GM23338 (cell line): Measurements from ENCODE around the gene BRF1. TPM values are rescaled to one million over a fixed set of nuclear protein-coding genes. Genes with fewer than 3 reads are reported as not detected.
"Not testable (repeated sequence)": the region's sequence is repeated elsewhere in the genome, so short reads cannot be mapped to it uniquely, and the experiment has no call there.

Experiments used
- ATAC-seq: fragments of 200-7000 bp; cut with Tn5 transposase; 3 replicates; pipeline ENCODE4 v1.9.1; 2020
- DNase-seq: peaks from one replicate; pipeline ENCODE4 v3.0.0-alpha.2; 2015; ENCODE audit warnings: low spot score
- H2AFZ ChIP-seq: fragments of 200-600 bp; sonication (generic); 2 replicates; pipeline ENCODE4 v1.8.0; 2016; ENCODE audit warnings: antibody characterized with exemption, mild to moderate bottlenecking, moderate library complexity
- H3F3A ChIP-seq: fragments of 200-600 bp; sonication (generic); replicated peaks from 2 replicates; pipeline ENCODE4 v1.8.0; 2017; ENCODE audit warnings: antibody characterized with exemption, mixed run types, low read depth
- H3K27ac ChIP-seq: fragments of 200-600 bp; sonication (generic); 2 replicates; pipeline ENCODE4 v1.6.1; 2016; ENCODE audit warnings: low read depth
- H3K27me3 ChIP-seq: fragments of 200-600 bp; sonication (generic); 2 replicates; pipeline ENCODE4 v1.8.0; 2016; ENCODE audit warnings: mild to moderate bottlenecking, mixed run types, moderate library complexity; ENCODE audit not compliant: insufficient read depth
- H3K36me3 ChIP-seq: fragments of 200-600 bp; sonication (generic); 2 replicates; pipeline ENCODE4 v1.8.0; 2016; ENCODE audit warnings: mild to moderate bottlenecking; ENCODE audit not compliant: insufficient read depth
- H3K4me1 ChIP-seq: fragments of 200-600 bp; sonication (generic); 2 replicates; pipeline ENCODE4 v1.8.0; 2016; ENCODE audit warnings: mild to moderate bottlenecking, moderate library complexity; ENCODE audit not compliant: insufficient read depth
- H3K4me2 ChIP-seq: fragments of 200-600 bp; sonication (generic); 2 replicates; pipeline ENCODE4 v1.7.1; 2017; ENCODE audit warnings: mixed run types
- H3K4me3 ChIP-seq: fragments of 200-600 bp; sonication (generic); 2 replicates; pipeline ENCODE4 v1.6.1; 2016; ENCODE audit warnings: mixed run types
- H3K79me2 ChIP-seq: fragments of 200-600 bp; sonication (generic); replicated peaks from 2 replicates; pipeline ENCODE4 v1.8.0; 2017; ENCODE audit warnings: mild to moderate bottlenecking; ENCODE audit not compliant: insufficient read depth
- H3K9me2 ChIP-seq: fragments of 200-600 bp; sonication (generic); 2 replicates; pipeline ENCODE4 v1.8.0; 2017; ENCODE audit not compliant: insufficient read depth
- H4K20me1 ChIP-seq: fragments of 200-600 bp; sonication (generic); replicated peaks from 2 replicates; pipeline ENCODE4 v1.8.0; 2017; ENCODE audit warnings: mild to moderate bottlenecking; ENCODE audit not compliant: insufficient read depth
- H3K27ac Mint-ChIP-seq: 2 replicates; pipeline ENCODE4 v1.8.0; 2020; ENCODE audit warnings: inconsistent platforms, mild to moderate bottlenecking, moderate library complexity, mixed read lengths
- H3K27me3 Mint-ChIP-seq: 3 replicates; pipeline ENCODE4 v1.8.0; 2022; ENCODE audit warnings: low read depth, mild to moderate bottlenecking, moderate library complexity, mixed read lengths, inconsistent platforms; ENCODE audit not compliant: insufficient read depth, poor library complexity
- H3K36me3 Mint-ChIP-seq: 3 replicates; pipeline ENCODE4 v1.8.0; 2021; ENCODE audit warnings: low read depth, mild to moderate bottlenecking, inconsistent platforms, moderate library complexity, mixed read lengths
- H3K4me1 Mint-ChIP-seq: 3 replicates; pipeline ENCODE4 v1.8.0; 2020; ENCODE audit warnings: mild to moderate bottlenecking, inconsistent platforms, mixed read lengths
- H3K4me3 Mint-ChIP-seq: 3 replicates; pipeline ENCODE4 v1.8.0; 2021; ENCODE audit warnings: moderate library complexity, mild to moderate bottlenecking, inconsistent platforms, mixed read lengths
- H3K9me3 Mint-ChIP-seq: 3 replicates; pipeline ENCODE4 v1.8.0; 2020; ENCODE audit warnings: moderate library complexity, mild to moderate bottlenecking, inconsistent platforms, mixed read lengths
- EZH2 ChIP-seq: fragments of 200-600 bp; sonication (generic); IDR thresholded peaks from one replicate; pipeline ENCODE4 v1.8.0; 2017; ENCODE audit warnings: antibody characterized with exemption, mild to moderate bottlenecking, low read depth; ENCODE audit not compliant: unreplicated experiment
- ZNF114 ChIP-seq: fragments of 250-450 bp; sonication (Bioruptor Pico); IDR thresholded peaks from 2 replicates; pipeline ENCODE4 v1.5.0; 2020; ENCODE audit warnings: mild to moderate bottlenecking, moderate library complexity
- polyA plus RNA-seq: library from polyadenylated mRNA; unstranded; fragments of >200 nt; fragmentation: Nextera tagmentation; extraction: Ambion mirVana; gene quantifications from 2 replicates; pipeline ENCODE4 v1.2.1, GENCODE V29; 2016
- total RNA-seq: library from RNA; depleted of rRNA; stranded (reverse); fragments of >200 nt; shearing (Covaris generic); gene quantifications from 2 replicates; pipeline ENCODE4 v1.2.3, GENCODE V29; 2014
- TF ChIP-seq, protein P1 (sequence below): fragments of 250-450 bp; sonication (Bioruptor Pico); IDR thresholded peaks from 2 replicates; pipeline ENCODE4 v1.5.0; 2020; ENCODE audit warnings: mild to moderate bottlenecking, moderate library complexity
- TF ChIP-seq, protein P2 (sequence below): IDR thresholded peaks from one replicate; pipeline ENCODE4 v1.6.1; 2018; ENCODE audit warnings: antibody characterized with exemption; ENCODE audit not compliant: unreplicated experiment

Gene BRF1
- total and polyA plus RNA-seq, 2 experiments from 2014 or later, result 8.6 to 29.9 TPM

DNA sequence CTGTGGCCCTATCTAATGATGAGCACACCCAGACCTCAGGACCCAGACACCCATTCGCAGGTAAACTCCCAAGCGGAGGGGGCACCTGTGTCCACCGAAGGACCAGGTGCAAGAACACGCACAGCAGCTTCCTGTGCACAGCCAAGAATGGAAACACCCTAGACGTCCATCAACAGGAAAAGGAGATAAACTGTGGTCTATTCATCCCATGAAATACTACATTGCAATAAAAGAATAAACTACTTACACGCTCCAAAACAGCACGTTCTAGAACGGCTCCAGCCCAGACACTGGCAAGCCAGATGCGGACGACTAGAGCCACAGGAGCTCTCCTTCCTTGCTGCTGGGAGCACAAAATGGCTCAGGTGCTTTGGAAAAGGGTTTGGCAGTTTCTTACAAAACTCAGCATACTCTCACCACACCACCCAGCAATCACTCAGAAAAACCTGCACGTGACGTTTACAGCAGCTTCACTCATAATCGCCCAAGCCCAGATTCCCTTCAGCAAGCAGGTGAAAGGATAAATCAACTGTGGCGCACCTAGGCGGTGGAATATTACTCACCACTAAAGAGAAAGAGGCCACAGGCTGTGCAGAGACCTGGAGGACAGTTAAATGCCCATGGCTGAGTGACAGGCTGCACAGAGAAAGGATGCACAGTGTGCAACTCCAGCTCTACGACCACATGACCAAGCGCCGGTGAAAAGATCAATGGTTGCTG lies 21.0 kb downstream of the BRF1 start (continued):
- TF ChIP-seq, protein P1, sequence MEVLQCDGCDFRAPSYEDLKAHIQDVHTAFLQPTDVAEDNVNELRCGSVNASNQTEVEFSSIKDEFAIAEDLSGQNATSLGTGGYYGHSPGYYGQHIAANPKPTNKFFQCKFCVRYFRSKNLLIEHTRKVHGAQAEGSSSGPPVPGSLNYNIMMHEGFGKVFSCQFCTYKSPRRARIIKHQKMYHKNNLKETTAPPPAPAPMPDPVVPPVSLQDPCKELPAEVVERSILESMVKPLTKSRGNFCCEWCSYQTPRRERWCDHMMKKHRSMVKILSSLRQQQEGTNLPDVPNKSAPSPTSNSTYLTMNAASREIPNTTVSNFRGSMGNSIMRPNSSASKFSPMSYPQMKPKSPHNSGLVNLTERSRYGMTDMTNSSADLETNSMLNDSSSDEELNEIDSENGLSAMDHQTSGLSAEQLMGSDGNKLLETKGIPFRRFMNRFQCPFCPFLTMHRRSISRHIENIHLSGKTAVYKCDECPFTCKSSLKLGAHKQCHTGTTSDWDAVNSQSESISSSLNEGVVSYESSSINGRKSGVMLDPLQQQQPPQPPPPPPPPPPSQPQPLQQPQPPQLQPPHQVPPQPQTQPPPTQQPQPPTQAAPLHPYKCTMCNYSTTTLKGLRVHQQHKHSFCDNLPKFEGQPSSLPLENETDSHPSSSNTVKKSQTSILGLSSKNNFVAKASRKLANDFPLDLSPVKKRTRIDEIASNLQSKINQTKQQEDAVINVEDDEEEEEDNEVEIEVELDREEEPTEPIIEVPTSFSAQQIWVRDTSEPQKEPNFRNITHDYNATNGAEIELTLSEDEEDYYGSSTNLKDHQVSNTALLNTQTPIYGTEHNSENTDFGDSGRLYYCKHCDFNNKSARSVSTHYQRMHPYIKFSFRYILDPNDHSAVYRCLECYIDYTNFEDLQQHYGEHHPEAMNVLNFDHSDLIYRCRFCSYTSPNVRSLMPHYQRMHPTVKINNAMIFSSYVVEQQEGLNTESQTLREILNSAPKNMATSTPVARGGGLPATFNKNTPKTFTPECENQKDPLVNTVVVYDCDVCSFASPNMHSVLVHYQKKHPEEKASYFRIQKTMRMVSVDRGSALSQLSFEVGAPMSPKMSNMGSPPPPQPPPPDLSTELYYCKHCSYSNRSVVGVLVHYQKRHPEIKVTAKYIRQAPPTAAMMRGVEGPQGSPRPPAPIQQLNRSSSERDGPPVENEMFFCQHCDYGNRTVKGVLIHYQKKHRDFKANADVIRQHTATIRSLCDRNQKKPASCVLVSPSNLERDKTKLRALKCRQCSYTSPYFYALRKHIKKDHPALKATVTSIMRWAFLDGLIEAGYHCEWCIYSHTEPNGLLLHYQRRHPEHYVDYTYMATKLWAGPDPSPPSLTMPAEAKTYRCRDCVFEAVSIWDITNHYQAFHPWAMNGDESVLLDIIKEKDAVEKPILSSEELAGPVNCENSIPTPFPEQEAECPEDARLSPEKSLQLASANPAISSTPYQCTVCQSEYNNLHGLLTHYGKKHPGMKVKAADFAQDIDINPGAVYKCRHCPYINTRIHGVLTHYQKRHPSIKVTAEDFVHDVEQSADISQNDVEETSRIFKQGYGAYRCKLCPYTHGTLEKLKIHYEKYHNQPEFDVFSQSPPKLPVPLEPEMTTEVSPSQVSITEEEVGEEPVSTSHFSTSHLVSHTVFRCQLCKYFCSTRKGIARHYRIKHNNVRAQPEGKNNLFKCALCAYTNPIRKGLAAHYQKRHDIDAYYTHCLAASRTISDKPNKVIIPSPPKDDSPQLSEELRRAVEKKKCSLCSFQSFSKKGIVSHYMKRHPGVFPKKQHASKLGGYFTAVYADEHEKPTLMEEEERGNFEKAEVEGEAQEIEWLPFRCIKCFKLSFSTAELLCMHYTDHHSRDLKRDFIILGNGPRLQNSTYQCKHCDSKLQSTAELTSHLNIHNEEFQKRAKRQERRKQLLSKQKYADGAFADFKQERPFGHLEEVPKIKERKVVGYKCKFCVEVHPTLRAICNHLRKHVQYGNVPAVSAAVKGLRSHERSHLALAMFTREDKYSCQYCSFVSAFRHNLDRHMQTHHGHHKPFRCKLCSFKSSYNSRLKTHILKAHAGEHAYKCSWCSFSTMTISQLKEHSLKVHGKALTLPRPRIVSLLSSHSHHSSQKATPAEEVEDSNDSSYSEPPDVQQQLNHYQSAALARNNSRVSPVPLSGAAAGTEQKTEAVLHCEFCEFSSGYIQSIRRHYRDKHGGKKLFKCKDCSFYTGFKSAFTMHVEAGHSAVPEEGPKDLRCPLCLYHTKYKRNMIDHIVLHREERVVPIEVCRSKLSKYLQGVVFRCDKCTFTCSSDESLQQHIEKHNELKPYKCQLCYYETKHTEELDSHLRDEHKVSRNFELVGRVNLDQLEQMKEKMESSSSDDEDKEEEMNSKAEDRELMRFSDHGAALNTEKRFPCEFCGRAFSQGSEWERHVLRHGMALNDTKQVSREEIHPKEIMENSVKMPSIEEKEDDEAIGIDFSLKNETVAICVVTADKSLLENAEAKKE (CRISPR knock-in tag), result no peak
- TF ChIP-seq, protein P2, sequence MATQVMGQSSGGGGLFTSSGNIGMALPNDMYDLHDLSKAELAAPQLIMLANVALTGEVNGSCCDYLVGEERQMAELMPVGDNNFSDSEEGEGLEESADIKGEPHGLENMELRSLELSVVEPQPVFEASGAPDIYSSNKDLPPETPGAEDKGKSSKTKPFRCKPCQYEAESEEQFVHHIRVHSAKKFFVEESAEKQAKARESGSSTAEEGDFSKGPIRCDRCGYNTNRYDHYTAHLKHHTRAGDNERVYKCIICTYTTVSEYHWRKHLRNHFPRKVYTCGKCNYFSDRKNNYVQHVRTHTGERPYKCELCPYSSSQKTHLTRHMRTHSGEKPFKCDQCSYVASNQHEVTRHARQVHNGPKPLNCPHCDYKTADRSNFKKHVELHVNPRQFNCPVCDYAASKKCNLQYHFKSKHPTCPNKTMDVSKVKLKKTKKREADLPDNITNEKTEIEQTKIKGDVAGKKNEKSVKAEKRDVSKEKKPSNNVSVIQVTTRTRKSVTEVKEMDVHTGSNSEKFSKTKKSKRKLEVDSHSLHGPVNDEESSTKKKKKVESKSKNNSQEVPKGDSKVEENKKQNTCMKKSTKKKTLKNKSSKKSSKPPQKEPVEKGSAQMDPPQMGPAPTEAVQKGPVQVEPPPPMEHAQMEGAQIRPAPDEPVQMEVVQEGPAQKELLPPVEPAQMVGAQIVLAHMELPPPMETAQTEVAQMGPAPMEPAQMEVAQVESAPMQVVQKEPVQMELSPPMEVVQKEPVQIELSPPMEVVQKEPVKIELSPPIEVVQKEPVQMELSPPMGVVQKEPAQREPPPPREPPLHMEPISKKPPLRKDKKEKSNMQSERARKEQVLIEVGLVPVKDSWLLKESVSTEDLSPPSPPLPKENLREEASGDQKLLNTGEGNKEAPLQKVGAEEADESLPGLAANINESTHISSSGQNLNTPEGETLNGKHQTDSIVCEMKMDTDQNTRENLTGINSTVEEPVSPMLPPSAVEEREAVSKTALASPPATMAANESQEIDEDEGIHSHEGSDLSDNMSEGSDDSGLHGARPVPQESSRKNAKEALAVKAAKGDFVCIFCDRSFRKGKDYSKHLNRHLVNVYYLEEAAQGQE, result no peak
- TF ChIP-seq ZNF114 (CRISPR knock-in tag), result no peak
- no peak for TF ChIP-seq EZH2

DNA sequence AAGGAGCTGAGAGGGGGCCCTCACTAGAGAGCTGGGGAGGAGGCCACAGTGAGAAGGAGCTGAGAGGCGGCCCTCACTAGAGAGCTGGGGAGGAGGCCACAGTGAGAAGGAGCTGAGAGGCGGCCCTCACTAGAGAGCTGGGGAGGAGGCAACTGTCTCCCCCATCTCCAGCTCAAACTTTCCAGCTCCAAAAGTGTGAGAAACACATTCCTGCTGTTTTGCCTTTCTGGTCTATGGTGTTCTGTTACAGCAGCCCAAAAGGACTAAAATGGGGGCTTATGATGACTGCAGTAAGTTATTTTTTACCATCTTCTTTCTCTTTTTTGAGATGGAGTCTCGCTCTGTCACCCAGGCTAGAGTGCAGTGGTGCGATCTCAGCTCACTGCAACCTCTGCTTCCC lies 23.4 kb downstream of the BRF1 start:
- not testable (repeated sequence) for H3K27me3 Mint-ChIP-seq, H3K4me3 Mint-ChIP-seq, H3K79me2 ChIP-seq, ATAC-seq, H3K9me3 Mint-ChIP-seq, H2AFZ ChIP-seq, H3K36me3 Mint-ChIP-seq, H3K36me3 ChIP-seq, H4K20me1 ChIP-seq, H3K4me2 ChIP-seq, H3K4me3 ChIP-seq, H3K27ac Mint-ChIP-seq, DNase-seq, H3K27me3 ChIP-seq, H3F3A ChIP-seq, H3K4me1 ChIP-seq, H3K27ac ChIP-seq, H3K9me2 ChIP-seq
- peaks cover 11% of the 10 kb centered on the region for H3K4me1 Mint-ChIP-seq
